HEK293T (cell line): ENCODE data around the gene CD163L1.

Experiments
- ARNT ChIP-seq: fragments of 450-650 bp; IDR thresholded peaks from 2 replicates; pipeline ENCODE4 v1.6.1; 2017; ENCODE audit warnings: mild to moderate bottlenecking
- BHLHE40 ChIP-seq: fragments of 450-650 bp; IDR thresholded peaks from 2 replicates; pipeline ENCODE4 v1.6.1; 2016; ENCODE audit warnings: mild to moderate bottlenecking, moderate library complexity, borderline replicate concordance
- FOXA1 ChIP-seq: fragments of 450-650 bp; IDR thresholded peaks from 2 replicates; pipeline ENCODE4 v1.6.1; 2016; ENCODE audit warnings: mild to moderate bottlenecking
- FOXM1 ChIP-seq: fragments of 450-650 bp; IDR thresholded peaks from 2 replicates; pipeline ENCODE4 v1.6.1; 2017; ENCODE audit warnings: mild to moderate bottlenecking, borderline replicate concordance
- LEF1 ChIP-seq: fragments of 450-650 bp; IDR thresholded peaks from 2 replicates; pipeline ENCODE4 v1.6.1; 2017; ENCODE audit warnings: mild to moderate bottlenecking, borderline replicate concordance
- NFRKB ChIP-seq: fragments of 450-650 bp; IDR thresholded peaks from 2 replicates; pipeline ENCODE4 v1.6.1; 2016; ENCODE audit warnings: mild to moderate bottlenecking, moderate library complexity
- SP1 ChIP-seq: fragments of 450-650 bp; IDR thresholded peaks from 2 replicates; pipeline ENCODE4 v1.6.1; 2017
- SUZ12 ChIP-seq: fragments of 450-650 bp; IDR thresholded peaks from 2 replicates; pipeline ENCODE4 v1.6.1; 2016; ENCODE audit warnings: mild to moderate bottlenecking
- TARDBP ChIP-seq: fragments of 450-650 bp; IDR thresholded peaks from 2 replicates; pipeline ENCODE4 v1.6.1; 2016
- ZNF384 ChIP-seq: fragments of 450-650 bp; IDR thresholded peaks from 2 replicates; pipeline ENCODE4 v1.6.1; 2016

DNA sequence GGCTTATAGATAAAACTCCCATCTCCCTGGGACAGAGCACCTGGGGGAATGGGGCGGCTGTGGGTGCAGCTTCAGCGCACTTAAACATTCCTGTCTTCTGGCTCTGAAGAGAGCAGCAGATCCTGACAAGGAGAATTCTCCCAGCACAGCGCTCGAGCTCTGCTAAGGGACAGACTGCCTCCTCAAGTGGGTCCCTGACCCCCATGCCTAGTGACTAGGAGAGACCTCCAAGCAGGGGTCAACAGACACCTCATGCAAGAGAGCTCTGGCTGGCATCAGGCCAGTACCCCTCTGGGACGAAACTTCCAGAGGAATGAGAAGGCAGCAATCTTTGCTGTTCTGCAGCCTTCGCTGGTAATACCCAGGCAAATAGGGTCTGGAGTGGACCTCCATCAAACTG lies 28.1 kb upstream of the CD163L1 start:
- TF ChIP-seq SUZ12 (no peak), FOXM1 (no peak), TARDBP (no peak), BHLHE40 (no peak), SP1 (no peak), FOXA1 (no peak), NFRKB (no peak), LEF1 (no peak), ARNT (no peak), ZNF384 (no peak)
